ENCODE measurements around the gene TOMM20.

DNA sequence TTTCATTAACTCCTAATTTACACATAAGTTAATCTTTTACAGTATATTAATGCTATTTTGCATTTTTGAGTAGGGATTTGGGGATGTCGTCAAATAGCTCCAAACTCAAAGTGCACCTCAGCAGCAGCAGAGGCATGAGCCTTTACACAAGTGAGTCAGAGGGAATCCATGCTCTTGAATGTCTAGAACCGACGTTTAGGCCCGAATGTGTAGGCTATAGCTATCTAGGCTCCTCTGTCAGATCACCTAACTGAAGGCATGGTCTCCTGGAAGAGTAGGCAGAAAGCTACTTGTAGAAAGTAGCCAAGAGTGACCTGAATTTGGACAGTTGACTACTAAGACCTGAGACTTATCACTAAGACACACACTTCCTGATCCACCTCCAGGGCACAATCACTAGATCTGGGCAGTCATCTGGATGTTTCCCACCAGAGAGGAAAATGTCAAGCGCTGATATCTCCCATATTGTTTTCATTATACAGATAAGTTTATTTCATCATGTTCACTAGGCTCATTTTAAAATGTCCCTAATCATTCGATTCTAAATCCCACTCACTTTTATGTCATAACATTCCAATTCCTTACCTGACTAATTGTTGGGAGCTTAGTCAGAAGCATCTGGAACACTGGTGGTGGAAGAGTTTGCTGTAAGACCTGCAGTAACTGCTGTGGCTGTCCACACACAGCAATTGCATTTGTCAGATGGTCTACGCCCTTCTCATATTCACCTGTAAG, 15.3 kb downstream of the TOMM20 start:
- TF ChIP-seq, protein P1, sequence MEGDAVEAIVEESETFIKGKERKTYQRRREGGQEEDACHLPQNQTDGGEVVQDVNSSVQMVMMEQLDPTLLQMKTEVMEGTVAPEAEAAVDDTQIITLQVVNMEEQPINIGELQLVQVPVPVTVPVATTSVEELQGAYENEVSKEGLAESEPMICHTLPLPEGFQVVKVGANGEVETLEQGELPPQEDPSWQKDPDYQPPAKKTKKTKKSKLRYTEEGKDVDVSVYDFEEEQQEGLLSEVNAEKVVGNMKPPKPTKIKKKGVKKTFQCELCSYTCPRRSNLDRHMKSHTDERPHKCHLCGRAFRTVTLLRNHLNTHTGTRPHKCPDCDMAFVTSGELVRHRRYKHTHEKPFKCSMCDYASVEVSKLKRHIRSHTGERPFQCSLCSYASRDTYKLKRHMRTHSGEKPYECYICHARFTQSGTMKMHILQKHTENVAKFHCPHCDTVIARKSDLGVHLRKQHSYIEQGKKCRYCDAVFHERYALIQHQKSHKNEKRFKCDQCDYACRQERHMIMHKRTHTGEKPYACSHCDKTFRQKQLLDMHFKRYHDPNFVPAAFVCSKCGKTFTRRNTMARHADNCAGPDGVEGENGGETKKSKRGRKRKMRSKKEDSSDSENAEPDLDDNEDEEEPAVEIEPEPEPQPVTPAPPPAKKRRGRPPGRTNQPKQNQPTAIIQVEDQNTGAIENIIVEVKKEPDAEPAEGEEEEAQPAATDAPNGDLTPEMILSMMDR (IDR thresholded peaks at IDR 0.05; ENCODE audit: insufficient read depth, low read depth, low read length) = no peak
- TF ChIP-seq EZH2 (IDR thresholded peaks at IDR 0.05; ENCODE audit: insufficient read depth, low read length) = no peak
